HG02852 (cell line): ENCODE results near the gene HCN2.
A peak's percentile ranks its signal among the peaks of the same experiment; 100 is the strongest.

Source experiments
- ATAC-seq: cut with Tn5 transposase; IDR thresholded peaks from one replicate; pipeline ENCODE4 v1.9.1; 2021; ENCODE audit warnings: mild to moderate bottlenecking, moderate library complexity; ENCODE audit not compliant: unreplicated experiment

The HCN2 gene

DNA sequence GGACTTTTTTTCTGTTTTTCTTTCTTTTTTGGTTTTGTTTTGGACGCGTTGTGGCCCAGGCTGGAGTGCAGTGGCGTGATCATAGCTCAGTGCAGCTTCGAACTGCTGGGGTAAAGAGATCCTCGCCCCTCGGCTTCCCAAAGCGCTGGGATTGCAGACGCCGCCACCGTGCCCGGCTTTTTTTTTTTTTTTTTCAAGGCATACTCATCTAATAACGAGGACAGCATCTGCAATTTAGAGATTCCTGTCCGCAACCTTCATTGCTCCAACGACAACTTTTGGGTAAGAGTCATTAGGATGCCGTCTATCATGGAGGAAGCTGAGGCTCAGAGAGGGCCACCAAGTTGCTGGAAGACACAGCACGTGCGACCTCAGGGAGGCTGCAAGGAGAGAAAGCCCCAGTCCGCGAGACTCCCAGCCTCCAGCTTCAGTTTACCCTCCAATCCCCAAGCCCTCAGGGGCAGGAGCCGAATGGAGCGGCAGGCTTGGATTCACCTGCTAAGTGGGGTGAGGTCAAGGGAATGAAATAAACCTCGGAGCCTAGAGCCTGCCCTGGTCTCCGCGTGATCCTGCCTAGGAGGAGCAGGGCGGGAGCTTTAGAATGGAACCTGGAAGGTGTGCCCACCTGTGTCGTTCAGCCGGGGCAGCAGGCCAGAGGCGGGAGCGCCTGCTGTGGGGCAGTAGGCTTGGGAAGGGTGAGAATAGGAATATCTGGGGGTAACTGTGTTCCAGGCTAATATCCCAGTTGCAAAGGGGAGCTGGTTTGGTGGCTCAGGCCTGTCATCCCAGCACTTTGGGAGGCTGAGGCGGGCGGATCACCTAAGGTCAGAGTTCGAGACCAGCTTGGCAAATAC is 44.3 kb downstream of the HCN2 start:
- no peak for ATAC-seq

DNA sequence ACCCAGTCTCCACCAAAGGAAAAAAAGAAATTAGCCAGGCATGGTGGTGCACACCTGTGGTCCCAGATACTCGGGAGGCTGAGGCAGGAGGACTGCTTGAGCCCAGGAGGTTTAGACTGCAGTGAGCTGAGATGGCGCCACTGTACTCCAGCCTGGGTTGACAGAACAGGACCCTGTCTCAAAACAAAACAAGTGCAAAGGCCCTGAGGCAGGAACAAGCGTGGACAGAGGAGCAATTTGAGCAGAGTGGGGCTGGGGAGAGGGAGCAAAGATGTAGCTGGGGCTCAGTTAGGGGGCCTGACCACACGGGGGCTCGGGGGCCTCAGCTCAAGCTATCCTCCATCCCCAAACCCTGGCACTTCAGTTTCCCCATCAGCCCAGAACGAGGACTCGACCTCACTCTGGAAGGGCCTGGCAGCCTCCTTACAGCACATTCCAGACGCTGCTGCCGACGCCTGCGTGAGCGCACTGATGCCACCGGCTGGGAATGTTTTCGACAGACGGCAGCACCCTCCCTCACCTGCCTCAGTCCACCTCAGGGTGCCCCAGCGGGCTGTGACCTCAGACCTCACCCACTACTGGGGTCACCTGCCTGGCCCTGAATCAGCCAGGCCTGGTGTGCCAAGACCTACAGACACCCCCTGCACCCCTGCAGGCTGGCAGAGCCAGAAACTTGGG is 45.4 kb downstream of the HCN2 start:
- ATAC-seq = no peak

DNA sequence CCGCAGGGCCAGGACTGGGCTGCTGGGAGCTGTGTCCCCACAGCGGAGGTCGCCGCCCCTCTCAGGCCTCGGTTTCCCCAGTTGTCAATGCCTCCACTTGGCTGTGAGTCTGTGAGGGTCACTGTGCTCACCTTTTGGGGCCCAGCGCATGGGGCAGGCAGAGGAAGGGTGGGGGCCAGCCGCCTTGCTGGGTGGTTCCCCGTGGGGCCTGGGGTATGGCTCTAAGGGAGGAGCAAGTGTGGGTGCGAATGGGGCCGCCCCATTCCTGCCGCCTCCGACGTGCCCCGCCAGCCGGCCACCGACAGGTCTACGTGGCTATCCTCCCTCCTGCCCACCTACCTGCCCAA is 49.2 kb downstream of the HCN2 start:
- ATAC-seq = no peak

DNA sequence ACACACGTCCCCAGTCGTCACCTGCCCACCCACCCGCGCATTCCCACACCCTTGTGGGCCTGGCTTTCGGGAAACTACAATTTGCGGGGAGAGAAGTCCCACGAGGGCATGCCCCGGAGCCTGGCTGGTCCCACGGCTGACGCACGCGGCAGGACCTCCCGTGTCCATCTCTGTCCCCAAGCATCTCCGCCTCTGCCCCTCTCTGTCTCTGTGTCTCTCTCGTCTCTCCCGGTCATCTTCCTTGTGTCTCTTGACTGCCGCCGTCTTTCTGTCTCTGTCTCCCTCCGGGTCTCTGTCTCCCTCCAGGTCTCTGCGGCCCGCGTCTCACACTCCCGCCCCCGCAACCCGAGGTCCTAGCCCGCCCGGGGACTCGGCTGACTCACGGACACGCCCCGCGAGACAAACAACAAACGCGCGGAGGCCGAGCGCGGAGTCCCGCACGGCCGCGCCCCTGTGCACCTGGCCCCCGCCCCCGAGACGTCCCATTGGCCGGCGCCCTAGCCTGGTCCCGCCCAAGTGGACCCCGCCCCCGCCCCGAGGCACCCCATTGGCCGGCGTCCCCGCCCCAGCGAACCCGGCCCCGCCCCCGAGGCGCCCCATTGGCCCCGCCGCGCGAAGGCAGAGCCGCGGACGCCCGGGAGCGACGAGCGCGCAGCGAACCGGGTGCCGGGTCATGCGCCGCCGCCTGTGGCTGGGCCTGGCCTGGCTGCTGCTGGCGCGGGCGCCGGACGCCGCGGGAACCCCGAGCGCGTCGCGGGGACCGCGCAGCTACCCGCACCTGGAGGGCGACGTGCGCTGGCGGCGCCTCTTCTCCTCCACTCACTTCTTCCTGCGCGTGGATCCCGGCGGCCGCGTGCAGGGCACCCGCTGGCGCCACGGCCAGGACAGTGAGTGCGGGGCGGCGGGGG is 49.8 kb downstream of the HCN2 start, which contains the start of gene FGF22:
Gene FGF22, plus strand, starts transcription at position 627 of the 908 bp plus-strand sequence. Its CDS starts 47 bp downstream, at position 674.
- peak; percentile 51 for ATAC-seq

DNA sequence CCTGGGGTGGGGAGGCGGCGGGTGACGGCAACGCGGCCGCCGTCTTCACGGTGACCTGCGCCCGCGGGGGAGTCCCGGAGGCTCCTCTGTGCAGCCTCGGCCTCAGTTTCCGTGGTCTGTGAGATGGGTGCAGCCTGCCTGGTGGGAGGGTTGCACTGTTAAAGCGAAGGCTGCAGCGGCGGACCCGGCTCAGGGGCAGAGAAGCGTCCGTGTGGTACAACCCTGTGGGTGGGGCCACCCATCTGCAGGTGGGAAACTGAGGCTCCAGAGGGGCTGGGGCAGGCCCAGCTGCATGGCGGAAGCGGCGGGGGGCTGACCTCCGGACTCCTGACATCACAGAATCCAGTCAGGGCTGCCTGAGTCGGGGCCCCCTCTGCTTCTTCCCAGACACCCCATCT is 50.5 kb downstream of the HCN2 start:
- no peak for ATAC-seq

DNA sequence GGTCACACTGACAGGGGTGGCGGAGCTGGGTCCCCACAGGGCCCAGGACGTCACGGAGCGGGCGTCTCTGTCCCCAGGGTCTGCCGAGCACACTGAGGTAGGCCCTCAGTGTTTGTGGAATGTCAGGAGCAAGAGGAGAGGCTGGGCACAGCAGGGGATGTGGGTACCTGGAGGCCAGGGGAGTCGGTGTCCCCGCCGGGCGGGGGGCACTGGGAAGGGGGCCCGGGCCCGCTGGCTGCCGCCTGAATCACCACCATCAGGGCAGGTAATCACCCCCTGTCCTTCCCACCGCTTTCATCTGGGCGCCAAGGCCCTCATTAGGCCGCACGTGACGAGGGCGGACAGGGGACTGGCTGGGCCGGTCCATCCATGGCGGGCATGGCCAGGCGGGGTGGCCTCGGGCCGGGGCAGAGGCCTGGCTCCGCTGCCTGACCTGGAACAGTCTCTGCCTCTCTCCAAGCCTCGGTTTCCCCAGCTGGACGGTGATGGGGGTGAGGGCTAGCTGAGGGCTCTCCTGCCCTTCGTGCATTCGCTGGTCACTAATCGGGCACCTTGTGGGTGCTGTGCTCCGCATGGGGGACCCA is 51.0 kb downstream of the HCN2 start:
- no peak for ATAC-seq

DNA sequence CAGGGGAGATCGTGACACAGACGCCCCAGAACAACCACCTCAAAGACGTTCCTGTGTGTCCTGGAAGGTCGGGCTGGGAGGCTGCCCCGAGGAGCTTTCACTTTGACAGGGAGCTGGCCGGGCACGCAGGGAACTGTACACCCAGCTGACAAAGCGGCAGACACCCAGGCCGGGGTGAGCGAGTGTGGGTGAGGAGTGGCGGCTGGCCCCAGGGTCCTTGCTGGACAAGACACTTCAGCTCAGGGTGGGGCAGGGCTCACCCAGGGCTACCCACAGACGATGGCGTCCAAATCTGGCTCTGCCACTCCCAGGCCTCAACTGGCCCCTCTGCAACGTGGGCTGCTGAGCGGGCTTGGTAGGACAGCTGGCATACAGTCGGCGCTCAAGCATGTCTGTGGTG is 52.0 kb downstream of the HCN2 start:
- ATAC-seq = no peak

DNA sequence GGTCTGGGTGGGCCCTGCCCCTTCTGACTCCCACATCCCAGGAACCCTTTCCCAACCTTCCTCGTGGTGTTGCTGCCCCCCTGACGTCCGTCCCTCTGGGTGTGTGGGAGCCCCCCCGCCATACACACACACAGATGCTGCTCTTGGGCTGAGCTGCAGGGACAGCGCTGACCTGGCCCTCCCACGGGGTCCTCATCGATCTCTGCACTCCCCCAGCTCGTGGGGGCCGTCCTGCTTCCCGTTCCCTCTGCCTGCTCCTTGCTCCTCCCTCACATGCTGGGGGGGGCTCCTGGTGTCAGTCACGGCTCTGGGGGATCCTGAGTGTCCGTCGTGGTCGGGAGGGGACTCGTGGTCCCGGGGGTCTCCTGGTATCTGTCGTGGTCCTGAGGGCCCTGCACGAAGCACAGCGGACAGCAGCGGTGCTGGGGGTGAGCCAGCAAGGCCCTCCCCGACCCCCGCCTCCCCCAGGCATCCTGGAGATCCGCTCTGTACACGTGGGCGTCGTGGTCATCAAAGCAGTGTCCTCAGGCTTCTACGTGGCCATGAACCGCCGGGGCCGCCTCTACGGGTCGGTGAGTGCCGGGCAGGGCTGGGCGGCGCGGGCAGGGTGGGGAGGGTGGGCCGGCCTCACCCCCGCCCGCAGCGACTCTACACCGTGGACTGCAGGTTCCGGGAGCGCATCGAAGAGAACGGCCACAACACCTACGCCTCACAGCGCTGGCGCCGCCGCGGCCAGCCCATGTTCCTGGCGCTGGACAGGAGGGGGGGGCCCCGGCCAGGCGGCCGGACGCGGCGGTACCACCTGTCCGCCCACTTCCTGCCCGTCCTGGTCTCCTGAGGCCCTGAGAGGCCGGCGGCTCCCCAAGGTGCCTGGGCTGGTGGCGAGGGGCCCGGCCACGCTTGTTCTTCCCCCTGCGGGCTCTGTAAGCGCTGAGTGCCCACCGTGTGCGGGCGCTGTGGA is 53.4 kb downstream of the HCN2 start:
- ATAC-seq = no peak

DNA sequence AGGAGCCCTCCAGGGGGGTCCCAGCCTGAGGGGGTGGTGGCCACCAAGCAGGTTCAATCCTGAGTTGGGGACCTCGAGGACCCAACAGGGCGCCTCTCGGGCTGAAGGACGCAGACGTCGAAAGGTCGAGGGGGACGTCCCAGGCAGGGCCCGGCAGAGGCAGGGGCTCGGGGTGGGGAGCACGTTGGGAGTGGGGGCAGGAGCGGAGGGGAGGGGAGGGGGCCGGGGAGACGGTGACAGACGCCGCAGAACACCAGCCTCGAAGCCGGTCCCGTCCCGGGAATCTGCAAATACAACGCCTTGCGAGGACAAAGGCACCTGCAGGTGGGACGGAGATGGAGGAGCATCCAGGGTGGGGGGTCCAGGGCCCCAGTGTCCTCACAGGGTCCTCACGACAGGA is 54.1 kb downstream of the HCN2 start:
- ATAC-seq = no peak

DNA sequence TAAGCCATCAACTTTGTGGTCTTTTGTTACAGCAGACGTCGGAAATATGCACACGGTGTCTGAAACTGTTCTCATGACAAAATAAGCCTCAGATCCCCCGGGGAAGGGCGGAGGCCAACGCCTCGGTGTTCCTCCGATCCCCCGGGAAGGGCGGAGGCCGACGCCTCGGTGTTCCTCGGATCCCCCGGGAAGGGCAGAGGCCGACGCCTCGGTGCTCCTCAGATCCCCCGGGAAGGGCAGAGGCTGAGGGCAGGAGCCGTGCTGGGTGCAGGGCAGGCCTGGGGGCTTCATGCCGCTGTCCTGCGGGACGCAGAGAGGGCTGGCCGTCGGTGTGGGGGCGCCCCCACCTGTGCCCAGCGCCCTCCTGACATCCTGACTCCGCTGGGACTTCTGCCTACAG is 54.7 kb downstream of the HCN2 start:
- ATAC-seq = no peak

DNA sequence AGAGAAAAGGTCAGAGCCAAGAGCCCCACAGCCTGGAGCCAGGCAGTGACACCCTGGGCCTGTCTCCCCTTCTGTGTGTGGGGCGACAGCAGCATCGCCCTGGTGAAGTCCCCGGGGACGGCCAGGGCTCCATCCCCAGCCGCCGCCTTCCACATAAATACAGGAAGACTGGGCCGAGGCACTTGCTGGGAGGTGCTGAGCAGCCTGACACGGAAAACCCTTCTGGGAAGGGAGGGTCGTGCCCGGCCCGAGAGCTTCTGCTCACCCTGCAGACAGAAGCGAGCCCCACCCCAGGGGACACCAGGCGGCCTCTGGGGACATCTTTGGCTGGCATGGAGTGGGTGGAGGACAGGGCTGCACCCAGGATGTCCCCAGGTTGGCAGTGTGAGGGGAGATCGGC is 55.1 kb downstream of the HCN2 start:
- ATAC-seq = no peak

DNA sequence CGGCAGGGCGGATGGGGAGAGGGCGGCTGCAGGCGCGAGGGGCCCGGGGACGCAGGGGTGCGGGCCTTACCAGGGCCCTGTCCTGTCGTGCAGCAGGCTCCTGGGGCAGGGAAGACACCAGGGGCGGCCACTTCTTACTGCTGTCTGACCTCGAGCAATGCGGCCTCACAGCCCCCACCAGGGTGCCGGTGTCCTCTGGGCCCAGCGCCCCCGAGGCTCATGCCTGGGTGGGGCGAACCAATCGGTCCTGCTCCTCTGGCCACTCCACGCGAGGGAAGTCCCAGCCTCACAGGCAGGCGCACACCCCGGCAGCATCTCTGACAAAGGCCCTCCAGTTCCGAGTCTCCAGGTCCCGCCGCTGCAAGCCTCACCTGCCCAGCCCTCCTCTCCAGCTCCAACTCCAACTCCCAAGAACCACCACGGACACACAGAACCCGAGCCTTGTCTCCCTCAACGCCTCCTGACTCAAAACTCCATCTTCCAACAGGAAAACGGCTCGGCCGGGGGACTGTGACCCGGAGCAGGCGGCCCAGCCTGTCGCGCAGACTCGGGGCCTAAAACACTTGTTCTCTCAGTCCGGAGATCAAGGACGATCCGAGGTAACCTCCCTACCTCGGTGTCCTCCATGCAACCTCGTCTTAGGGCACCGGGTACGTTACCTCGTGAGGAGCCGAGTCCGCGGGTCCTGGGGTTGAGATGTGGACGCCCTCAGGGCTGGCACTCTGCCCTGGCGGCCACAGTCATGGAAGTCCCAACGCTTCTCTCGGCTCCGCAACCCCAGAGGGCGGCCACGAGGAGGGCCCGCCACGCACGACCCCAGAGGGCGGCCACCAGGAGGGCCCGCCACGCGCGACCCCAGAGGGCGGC is 56.5 kb downstream of the HCN2 start:
- no peak for ATAC-seq

DNA sequence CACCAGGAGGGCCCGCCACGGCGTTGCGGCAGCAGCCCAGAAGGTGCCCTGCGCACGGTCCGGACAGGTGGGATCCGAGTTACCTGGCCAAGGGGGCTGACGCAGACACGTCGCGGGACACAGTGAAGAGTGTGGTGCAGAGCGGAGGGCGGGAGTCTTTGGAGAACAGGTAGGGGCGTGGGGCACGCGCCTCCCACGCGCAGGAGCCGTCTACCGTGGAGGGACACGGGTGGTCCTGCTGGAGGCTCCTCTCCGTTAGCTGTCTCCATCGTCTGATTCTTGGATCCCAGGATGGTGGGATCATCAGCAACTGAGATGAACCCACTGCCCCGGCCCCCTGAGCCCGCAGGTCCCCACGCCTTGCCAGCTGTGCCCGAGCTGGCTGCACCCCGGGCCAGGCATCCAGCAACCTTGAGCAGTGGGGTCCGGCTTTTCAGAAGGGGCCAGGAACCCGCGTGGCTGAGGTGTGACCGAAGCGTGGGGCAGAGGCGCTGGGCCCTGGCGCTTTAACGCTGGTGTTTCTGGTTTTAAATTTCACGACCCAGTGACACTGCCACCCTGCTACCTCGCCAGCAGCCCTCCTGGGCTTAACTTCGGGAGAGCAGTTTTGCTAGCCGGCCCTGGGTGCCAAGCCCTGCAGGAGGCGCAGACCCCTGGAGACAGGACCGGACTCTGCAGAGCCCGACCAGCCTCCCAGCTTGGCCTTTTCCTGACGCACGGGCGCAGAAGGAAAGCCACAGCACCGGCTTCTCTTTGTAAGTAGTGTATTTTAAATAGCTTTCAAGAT is 57.3 kb downstream of the HCN2 start:
- ATAC-seq = no peak

DNA sequence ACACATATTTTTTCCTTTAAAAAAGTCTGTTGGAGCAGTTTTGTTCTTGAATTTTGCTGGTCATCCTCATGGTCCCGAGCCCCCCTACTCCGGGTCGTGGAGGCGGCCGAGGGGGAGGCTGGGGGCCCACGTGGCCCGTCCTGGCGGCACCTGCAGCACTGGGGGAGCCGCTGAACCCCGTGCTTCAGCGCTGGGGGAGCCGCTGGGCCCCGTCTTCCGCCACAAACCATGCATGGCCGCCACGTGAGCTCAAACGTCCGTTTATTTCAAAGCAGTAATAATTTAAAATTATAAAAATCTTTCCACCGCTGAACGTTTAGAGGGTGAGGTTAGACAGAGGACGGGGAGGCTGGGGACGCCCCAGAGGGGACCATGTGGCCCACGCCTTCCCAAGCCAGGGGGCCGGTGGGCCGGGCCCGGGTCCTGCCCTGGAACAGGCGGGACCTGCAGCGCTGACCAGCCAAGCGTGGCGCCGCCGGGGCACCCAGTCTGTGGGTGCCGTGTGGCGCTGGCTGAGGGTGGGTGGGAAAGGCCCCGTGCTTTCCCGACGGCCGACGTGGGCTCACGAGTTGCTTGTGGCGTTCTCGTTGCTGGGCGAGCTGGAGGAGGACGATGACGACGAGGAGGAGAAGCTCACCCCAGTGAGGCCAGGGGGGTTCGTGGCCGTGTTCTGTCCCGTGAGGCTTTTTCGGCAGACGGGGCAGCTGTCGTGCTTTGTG is 58.0 kb downstream of the HCN2 start:
- ATAC-seq = no peak

DNA sequence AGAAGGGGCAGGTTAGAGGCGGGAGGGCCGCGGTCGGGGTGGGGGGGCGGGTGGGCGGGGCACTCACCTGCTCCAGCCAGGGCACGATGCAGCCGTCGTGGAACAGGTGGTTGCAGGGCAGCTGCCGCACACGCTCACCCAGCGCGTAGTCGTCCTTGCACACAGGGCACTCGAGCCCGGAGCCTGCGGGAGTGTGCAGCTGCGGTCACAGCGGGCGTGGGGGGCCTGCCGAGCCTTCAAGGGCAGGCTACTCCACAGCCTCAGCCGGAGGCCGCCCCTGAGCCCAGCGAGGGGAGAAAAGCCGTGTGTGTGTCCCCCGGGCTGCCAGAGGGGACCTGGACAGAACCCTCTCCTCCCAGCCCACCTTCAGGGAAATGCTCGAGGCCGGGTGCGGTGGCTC is 58.6 kb downstream of the HCN2 start:
- no peak for ATAC-seq

DNA sequence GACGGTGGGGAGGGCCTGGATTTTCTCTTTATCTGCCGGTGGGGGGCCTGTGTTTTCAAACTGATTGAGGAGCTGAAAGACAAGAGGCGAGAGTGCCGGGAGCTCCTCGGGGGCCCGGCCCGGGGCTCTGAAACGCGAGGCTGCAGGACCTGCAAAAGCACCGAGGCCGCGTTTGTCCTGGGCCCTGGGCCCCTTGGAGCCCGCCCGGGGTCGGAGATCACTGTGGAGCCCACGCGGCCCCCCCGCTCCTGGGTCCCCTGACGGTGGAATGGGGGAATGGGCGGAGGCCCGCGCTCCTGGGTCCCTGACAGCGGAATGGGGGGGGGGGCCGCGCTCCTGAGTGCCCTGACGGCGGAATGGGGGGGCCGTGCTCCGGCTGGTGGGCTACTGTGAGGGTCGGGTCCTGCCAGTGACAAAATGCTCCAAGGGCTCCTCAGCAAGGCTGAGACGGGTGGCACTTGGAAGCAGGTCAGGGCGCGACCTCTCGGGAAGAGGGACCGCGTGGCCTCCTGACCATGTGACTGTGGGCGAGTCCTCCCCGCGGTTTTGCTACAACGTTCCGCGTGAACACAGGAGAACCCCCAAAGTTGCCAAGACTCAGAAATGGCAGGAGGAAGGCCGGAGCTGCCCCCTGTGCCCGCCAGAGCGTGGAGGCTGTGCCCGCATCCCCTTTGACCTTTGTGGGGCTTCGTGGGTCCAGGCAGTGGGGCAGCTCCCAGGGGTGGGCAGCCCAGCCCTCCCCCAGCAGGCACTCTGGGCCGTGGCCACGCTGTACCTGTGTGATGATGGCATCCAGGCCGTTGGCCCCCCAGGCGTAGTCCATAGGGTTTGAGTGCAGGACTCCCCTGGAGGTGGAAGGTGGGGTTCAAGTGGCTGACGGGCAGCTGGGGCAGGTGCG is 59.5 kb downstream of the HCN2 start:
- no peak for ATAC-seq

DNA sequence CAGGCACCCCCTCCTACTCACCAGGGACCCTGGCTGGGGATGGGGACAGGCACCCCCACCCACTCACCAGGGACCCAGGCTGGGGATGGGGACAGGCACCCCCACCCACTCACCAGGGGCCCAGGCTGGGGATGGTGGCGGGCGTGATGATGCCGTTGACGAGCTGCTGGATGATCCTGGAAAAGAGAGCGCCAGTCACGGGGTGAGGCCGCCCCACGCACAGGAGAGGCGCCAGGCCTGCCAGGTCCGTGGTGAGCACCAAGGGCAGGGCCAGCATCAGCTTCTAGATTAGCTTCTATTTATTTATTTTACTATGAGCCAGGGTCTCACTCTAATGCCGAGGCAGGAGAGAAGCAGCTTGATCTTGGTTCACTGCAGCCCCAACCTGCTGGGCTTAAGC is 60.4 kb downstream of the HCN2 start:
- no peak for ATAC-seq
